Gastrocnemius medialis (tissue), 4 donors: ENCODE data around the gene TMEM169. TPM values are rescaled to one million over a fixed set of nuclear protein-coding genes. Genes with fewer than 3 reads are reported as not detected.

Experiments used
- ATAC-seq, 2 donors: fragments of 150-250 bp; one replicate each; pipeline ENCODE4 v1.9.1; 2016
- DNase-seq, 2 donors: peaks; one replicate each; pipeline ENCODE4 v3.0.0-alpha.2; 2019
- H3K27ac ChIP-seq, 4 donors: fragments of 200-600 bp; sonication (generic); 1 replicate in 1 of 4; 2 replicates in 3 of 4; pipeline ENCODE4 v1.5.1; 2016 to 2018; ENCODE audit warnings: mild to moderate bottlenecking in 2 of 4, moderate library complexity in 1 of 4
- H3K27me3 ChIP-seq, 3 donors: fragments of 200-600 bp; sonication (generic) in 2 of 3; 1 replicate in 1 of 3; 2 replicates in 2 of 3; pipeline versions ENCODE4 v1.5.1 to v1.6.0; 2016 to 2019; ENCODE audit warnings: mild to moderate bottlenecking in 1 of 3, moderate library complexity in 1 of 3
- H3K36me3 ChIP-seq, 2 donors: fragments of 200-600 bp; sonication (generic) in 1 of 2; one replicate each; pipeline ENCODE4 v1.5.1; 2017 to 2018
- H3K4me1 ChIP-seq, 2 donors: fragments of 200-600 bp; sonication (generic) in 1 of 2; one replicate each; pipeline ENCODE4 v1.5.1; 2016 to 2017; ENCODE audit warnings: mild to moderate bottlenecking in 2 of 2
- H3K4me3 ChIP-seq, 4 donors: fragments of 200-600 bp; sonication (generic) in 3 of 4; 1 replicate in 1 of 4; 2 replicates in 3 of 4; pipeline ENCODE4 v1.5.1; 2016 to 2019; ENCODE audit warnings: mild to moderate bottlenecking in 2 of 4
- H3K9me3 ChIP-seq, 3 donors: fragments of 200-600 bp; sonication (generic) in 2 of 3; 1 replicate in 1 of 3; 2 replicates in 2 of 3; pipeline ENCODE4 v1.5.1; 2016 to 2019
- POLR2A ChIP-seq, 2 donors: fragments of 450-650 bp; IDR thresholded peaks; one replicate each; pipeline ENCODE4 v1.6.1; 2017; ENCODE audit warnings: antibody characterized with exemption in 2 of 2, mild to moderate bottlenecking in 2 of 2, moderate library complexity in 2 of 2
- in situ Hi-C, 4 donors: fragments of 200-750 bp; cut with MboI; loops; one replicate each; pipeline versions ENCODE4 v1.15.0 to v1.8.0; 2017; ENCODE audit warnings: low sequenced_read_pairs in 4 of 4
- intact Hi-C: fragments of 100-400 bp; cut with DNase I; formaldehyde crosslinking; loops from one replicate; pipeline ENCODE4 v1.15.1; 2023; ENCODE audit warnings: low total_unique reads
- total RNA-seq, 4 donors: library from RNA; depleted of rRNA; stranded (reverse); fragments of >200 nt; gene quantifications; one replicate each; pipeline versions ENCODE4 v1.1.0 to v1.2.3, GENCODE V29; 2016
- TF ChIP-seq, protein P1 (sequence below), 5 experiments: fragments of 450-650 bp in 3 of 5; fragments of 200-600 bp in 2 of 5; sonication (generic) in 2 of 5; IDR thresholded peaks in 4 of 5; conservative IDR thresholded peaks in 1 of 5; 1 replicate in 4 of 5; 2 replicates in 1 of 5; pipeline ENCODE4 v1.5.1; 2016 to 2019; ENCODE audit warnings: antibody characterized with exemption in 5 of 5, mild to moderate bottlenecking in 3 of 5, moderate library complexity in 3 of 5

The TMEM169 gene
- total RNA-seq, 4 donors from 2014 or later, result not detected

DNA sequence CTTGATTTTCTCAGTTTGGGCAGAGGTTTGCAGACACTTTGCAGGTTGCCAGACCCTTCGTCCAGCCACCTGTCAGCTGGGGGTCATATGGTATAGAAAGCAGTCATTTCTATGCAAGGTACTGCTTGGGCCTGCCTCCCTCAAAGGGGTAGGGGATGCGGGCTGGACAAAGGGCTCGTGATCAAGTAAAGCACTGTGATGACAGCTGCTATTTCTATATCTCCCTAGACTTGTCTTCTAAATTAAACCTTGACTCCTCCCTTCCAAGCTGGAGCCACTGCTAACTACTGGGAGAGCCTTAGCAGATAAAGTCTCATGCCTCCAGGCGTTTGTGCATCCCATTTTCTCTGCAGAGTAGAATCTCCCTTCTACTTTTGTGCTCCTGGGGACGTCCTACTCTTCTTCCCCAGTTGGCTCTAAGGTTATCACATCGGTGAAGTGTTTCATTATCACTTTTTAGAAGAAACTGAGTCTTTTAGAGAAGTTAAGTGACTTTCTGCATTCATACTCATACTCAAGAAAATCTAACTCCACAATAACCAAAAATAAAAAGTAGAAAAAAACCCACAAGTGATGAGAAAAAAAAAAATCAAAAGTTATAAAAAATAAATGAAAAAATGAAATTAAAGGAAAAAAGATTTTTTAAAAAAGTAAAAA is 26.7 kb downstream of the TMEM169 start:
- peak overlapping the region; percentile 67 to 94 (median 90) for H3K27ac ChIP-seq
- peaks cover 0 to 27% of the 10 kb centered on the region in 2 donors for H3K36me3 ChIP-seq
- peak overlapping the region; percentile 32 to 94 (median 64) for H3K4me3 ChIP-seq
- ATAC-seq (no peak), DNase-seq (no peak)
- no peaks in the 10 kb centered on the region for H3K9me3 ChIP-seq
- in situ Hi-C loops (loop anchor here in 3 of 4 donors (25.0 kb wide), 1 partner anchor 304 kb away; the partner anchor contains the start of gene SMARCAL1 (in 3 of the 3)), intact Hi-C loops (no loop called here)
- TF ChIP-seq, protein P1, sequence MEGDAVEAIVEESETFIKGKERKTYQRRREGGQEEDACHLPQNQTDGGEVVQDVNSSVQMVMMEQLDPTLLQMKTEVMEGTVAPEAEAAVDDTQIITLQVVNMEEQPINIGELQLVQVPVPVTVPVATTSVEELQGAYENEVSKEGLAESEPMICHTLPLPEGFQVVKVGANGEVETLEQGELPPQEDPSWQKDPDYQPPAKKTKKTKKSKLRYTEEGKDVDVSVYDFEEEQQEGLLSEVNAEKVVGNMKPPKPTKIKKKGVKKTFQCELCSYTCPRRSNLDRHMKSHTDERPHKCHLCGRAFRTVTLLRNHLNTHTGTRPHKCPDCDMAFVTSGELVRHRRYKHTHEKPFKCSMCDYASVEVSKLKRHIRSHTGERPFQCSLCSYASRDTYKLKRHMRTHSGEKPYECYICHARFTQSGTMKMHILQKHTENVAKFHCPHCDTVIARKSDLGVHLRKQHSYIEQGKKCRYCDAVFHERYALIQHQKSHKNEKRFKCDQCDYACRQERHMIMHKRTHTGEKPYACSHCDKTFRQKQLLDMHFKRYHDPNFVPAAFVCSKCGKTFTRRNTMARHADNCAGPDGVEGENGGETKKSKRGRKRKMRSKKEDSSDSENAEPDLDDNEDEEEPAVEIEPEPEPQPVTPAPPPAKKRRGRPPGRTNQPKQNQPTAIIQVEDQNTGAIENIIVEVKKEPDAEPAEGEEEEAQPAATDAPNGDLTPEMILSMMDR (IDR thresholded peaks at IDR 0.05 in 4 of 5, conservative IDR thresholded peaks at IDR 0.05 in 1 of 5), result no peak
- no peak for TF ChIP-seq POLR2A (IDR thresholded peaks at IDR 0.05)
- peaks cover 16 to 22% of the 10 kb centered on the region in 2 donors for H3K4me1 ChIP-seq
- peaks cover 0 to 6% (median 2%) of the 10 kb centered on the region in 3 donors for H3K27me3 ChIP-seq

DNA sequence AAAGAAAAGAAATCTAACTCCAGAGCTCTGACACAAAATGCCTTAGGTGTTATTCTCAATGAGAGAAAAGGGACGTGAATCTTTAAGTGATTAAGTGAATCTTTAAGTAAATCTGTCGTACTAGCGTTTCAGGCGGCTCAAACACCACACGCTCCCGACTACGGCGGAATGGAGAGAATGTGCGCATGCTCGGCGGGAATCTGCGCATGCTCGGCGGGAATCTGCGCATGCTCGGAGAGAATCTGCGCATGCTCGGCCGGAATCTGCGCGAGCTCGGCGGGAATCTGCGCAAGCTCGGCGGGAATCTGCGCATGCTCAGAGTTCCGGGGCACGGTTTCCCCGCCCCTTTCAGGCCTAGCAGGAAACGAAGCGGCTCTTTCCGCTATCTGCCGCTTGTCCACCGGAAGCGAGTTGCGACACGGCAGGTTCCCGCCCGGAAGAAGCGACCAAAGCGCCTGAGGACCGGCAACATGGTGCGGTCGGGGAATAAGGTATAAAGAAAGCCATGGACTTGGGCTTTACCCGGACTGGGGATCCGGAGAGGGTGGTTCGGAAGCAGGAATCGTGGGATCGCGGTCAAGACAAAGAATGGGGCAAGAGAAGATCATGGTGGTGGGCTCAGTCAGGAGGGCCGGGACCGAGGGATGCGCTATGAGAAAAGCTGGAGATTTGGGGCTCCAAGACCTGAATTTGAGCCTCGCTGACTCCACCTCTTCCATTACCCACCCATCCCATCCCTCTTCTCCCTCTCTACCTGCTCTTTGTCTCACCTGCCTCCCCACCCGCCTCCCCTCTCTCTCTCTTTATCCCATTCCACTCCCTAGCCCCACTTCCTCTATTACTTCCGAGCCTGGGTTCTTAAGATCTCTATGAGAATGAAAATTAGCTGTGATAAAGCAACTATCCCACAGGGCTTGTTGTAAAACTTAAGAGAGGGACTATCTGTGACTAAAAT is 27.5 kb downstream of the TMEM169 start, which contains the start of gene XRCC5:
Gene XRCC5 (plus strand): TSS at position 382 of the 955 bp plus-strand sequence. CDS start 89 bp downstream, at position 471.
- no peaks in the 10 kb centered on the region for H3K9me3 ChIP-seq
- peaks cover 18 to 26% of the 10 kb centered on the region in 2 donors for H3K4me1 ChIP-seq
- TF ChIP-seq POLR2A (IDR thresholded peaks at IDR 0.05), result peak; percentile 17 to 46
- TF ChIP-seq, protein P1 (IDR thresholded peaks at IDR 0.05 in 4 of 5, conservative IDR thresholded peaks at IDR 0.05 in 1 of 5), result no peak
- intact Hi-C loops, result no loop called here
- H3K27me3 ChIP-seq, result peaks cover 0 to 6% (median 2%) of the 10 kb centered on the region in 3 donors
- ATAC-seq, result peak; percentile 99
- in situ Hi-C loops, result loop anchor here in 3 of 4 donors (25.0 kb wide), 1 partner anchor 303 kb away; the partner anchor contains the start of gene SMARCAL1 (in 3 of the 3)
- H3K36me3 ChIP-seq, result peaks cover 0 to 35% of the 10 kb centered on the region in 2 donors
- H3K27ac ChIP-seq, result peak within 1 kb of the TSS; percentile 86 to 94 (median 90)
- peak within 1 kb of the TSS; percentile 78 to 94 (median 88) for H3K4me3 ChIP-seq
- DNase-seq, result peak; percentile 92 to 96

DNA sequence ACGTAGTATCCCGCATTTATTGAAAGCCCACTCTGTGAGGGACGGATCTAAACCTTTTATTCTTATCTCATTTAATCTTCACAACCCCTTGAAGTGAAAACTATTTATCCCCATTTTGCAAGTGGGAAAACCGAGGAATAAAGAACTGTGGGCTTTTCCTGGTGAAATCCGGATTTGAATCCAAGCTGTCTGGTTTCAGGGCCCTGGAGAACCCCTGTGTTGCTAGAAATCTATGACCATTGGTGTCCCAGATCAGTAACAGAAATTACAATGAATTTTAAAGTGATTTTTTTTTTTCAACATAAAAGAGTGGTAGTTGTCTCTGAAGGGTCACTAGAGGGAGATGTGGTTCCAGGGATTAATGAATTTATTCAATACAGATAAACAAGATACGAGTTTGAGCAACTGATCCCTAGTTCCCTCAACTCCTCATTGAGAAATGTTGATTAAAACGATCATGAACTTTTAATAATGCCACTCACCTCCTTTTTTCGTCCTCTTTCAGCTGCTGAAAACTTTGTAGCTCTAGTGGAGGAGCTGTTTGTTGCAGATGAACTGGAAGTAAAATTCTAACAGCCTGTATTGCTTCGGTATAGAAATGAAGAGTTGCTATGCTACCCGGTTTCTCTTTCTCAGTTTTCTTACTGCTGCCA is 28.4 kb downstream of the TMEM169 start:
- TF ChIP-seq, protein P1 (IDR thresholded peaks at IDR 0.05 in 4 of 5, conservative IDR thresholded peaks at IDR 0.05 in 1 of 5), result peak in 4 of 5 experiments; percentile 0 to 23 (median 11)
- no peak for TF ChIP-seq POLR2A (IDR thresholded peaks at IDR 0.05)
- intact Hi-C loops, result no loop called here
- ATAC-seq (no peak), DNase-seq (no peak)
- Histone ChIP-seq H3K27ac (peak overlapping the region; percentile 86 to 94 (median 90)), H3K36me3 (peaks cover 0 to 36% of the 10 kb centered on the region in 2 donors), H3K27me3 (peaks cover 0 to 6% (median 0%) of the 10 kb centered on the region in 3 donors), H3K9me3 (no peaks in the 10 kb centered on the region), H3K4me3 (peak overlapping the region; percentile 78 to 94 (median 88)), H3K4me1 (peaks cover 21 to 30% of the 10 kb centered on the region in 2 donors)
- in situ Hi-C loops, result loop anchor here (10.0 to 25.0 kb wide), 2 partner anchors 302 to 305 kb away; partner anchors contain the start of gene SMARCAL1 (in 4 of the 4)

DNA sequence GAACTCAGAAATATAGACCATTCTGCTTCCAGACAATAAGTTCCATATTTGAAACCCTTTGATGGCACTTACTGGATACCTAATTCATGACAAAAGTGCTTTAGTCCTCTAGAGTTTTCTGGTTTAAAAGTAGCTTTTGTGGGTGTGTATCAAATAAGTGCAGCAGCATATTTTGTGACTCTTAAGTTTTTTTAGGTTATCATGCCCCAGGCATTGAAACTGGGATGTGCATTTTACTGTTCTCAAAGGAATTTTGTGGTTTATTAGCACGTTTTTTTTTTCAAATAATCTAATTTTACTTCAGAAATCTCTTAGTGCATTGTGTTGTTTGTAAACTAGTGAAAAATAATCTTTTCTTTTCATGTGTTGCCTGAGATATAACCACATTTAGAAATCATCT is 28.9 kb downstream of the TMEM169 start:
- Histone ChIP-seq H3K27ac (peak overlapping the region in 2 of 4 donors; percentile 89 to 94), H3K4me1 (peaks cover 25 to 35% of the 10 kb centered on the region in 2 donors), H3K36me3 (peaks cover 0 to 36% of the 10 kb centered on the region in 2 donors), H3K4me3 (peak overlapping the region in 2 of 4 donors; percentile 94), H3K9me3 (no peaks in the 10 kb centered on the region), H3K27me3 (peaks cover 0 to 6% (median 0%) of the 10 kb centered on the region in 3 donors)
- intact Hi-C loops (no loop called here), in situ Hi-C loops (loop anchor here (10.0 to 25.0 kb wide), 2 partner anchors 302 to 304 kb away; partner anchors contain the start of gene SMARCAL1 (in 4 of the 4))
- no peak for ATAC-seq
- TF ChIP-seq POLR2A (IDR thresholded peaks at IDR 0.05), result no peak
- TF ChIP-seq, protein P1 (IDR thresholded peaks at IDR 0.05 in 4 of 5, conservative IDR thresholded peaks at IDR 0.05 in 1 of 5), result no peak
- no peak for DNase-seq
